Measurements from ENCODE around the gene CITED4.

DNA sequence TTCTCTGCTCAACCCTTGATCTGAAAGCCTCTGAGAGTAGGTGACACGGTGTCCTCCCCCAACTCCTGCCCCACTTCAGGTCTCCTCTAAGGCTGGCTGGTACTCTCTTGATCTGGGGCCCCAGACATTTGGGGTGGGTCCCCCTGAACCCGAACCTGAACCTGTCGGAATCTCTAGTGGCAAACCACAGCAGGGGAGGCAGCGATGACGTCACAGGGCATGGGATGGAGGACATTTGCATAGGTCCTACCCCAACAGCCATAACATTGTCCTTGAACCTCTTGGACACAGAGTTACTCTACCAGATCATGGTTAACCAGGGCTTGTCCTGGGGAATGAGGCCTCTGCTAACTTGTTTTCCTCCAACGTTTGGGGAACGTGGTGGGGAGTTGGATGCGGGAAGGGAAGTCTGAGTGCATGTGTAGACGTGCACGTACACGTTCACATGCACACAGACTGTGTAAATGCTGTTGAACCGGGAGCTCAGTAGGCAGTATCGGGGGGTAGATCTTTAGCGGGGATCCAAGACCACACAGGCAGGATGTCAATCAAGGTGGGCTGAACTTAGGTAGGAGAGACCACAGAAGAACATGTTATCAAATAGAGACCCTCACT lies 32.4 kb downstream of the CITED4 start:
- TF ChIP-seq POLR2AphosphoS5 (IDR thresholded peaks at IDR 0.05; ENCODE audit: insufficient read depth, low read depth, low read length), result no peak
- TF ChIP-seq, protein P1, sequence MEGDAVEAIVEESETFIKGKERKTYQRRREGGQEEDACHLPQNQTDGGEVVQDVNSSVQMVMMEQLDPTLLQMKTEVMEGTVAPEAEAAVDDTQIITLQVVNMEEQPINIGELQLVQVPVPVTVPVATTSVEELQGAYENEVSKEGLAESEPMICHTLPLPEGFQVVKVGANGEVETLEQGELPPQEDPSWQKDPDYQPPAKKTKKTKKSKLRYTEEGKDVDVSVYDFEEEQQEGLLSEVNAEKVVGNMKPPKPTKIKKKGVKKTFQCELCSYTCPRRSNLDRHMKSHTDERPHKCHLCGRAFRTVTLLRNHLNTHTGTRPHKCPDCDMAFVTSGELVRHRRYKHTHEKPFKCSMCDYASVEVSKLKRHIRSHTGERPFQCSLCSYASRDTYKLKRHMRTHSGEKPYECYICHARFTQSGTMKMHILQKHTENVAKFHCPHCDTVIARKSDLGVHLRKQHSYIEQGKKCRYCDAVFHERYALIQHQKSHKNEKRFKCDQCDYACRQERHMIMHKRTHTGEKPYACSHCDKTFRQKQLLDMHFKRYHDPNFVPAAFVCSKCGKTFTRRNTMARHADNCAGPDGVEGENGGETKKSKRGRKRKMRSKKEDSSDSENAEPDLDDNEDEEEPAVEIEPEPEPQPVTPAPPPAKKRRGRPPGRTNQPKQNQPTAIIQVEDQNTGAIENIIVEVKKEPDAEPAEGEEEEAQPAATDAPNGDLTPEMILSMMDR (IDR thresholded peaks at IDR 0.05; ENCODE audit: extremely low read depth in 1 of 2, insufficient read depth in 1 of 2, low read depth in 1 of 2, low read length in 2 of 2), result no peak
- no peak for TF ChIP-seq GATA2 (IDR thresholded peaks at IDR 0.05; ENCODE audit: insufficient read depth, insufficient read length, low read depth, low read length)
